HepG2 (cell line): ENCODE results near the gene CELF6. TPM values are rescaled to one million over a fixed set of nuclear protein-coding genes. Genes with fewer than 3 reads are reported as not detected.
A peak's percentile ranks its signal among the peaks of the same experiment; 100 is the strongest.

Source experiments
- PRMT3 ChIP-seq: sonication (generic); formaldehyde crosslinking; IDR thresholded peaks from 2 replicates; pipeline ENCODE4 v1.8.1; 2022; ENCODE audit warnings: low read depth, mild to moderate bottlenecking, moderate library complexity, missing genetic modification reagents, borderline replicate concordance
- SMC3 ChIP-seq: IDR thresholded peaks from 2 replicates; pipeline ENCODE4 v1.6.1; 2011; ENCODE audit warnings: low read length, improper control_type of control experiment
- STAG1 ChIP-seq: sonication (generic); formaldehyde crosslinking; IDR thresholded peaks from 2 replicates; pipeline ENCODE4 v1.4.0; 2020; ENCODE audit warnings: missing genetic modification reagents
- ZNF431 ChIP-seq: sonication (generic); formaldehyde crosslinking; IDR thresholded peaks from 2 replicates; pipeline ENCODE4 v1.9.0; 2022; ENCODE audit warnings: missing genetic modification reagents, low read depth, mild to moderate bottlenecking, borderline replicate concordance
- polyA plus RNA-seq, 8 experiments: library from polyadenylated mRNA; depleted of rRNA in 3 of 8; stranded (reverse) in 7 of 8; unstranded in 1 of 8; fragments of >200 nt; fragmentation: Illumina TruSeq in 4 of 8; extraction: Trizol in 4 of 8; gene quantifications; 2 replicates each; pipeline versions ENCODE4 v1.2.1 to v1.2.3, GENCODE V29; 2011 to 2016; ENCODE audit warnings: low read depth in 4 of 8, missing spikeins in 1 of 8, mixed read lengths in 1 of 8; ENCODE audit not compliant: insufficient read depth in 1 of 8
- total RNA-seq, 5 experiments: library from RNA; depleted of rRNA; stranded (reverse); fragments of >200 nt; fragmentation: Illumina TruSeq; extraction: Trizol; gene quantifications; 2 replicates each; pipeline ENCODE4 v1.2.3, GENCODE V29; 2016; ENCODE audit warnings: low read depth in 1 of 5
- TF ChIP-seq, protein P1 (sequence below): sonication (generic); formaldehyde crosslinking; IDR thresholded peaks from 2 replicates; pipeline ENCODE4 v1.5.0; 2020; ENCODE audit warnings: mild to moderate bottlenecking, missing genetic modification reagents
- TF ChIP-seq, protein P2 (sequence below), 2 experiments: fragments of 450-650 bp in 1 of 2; sonication (generic) in 1 of 2; formaldehyde crosslinking; IDR thresholded peaks; 2 replicates each; pipeline versions ENCODE4 v1.5.0 to v1.8.0; 2020 to 2022; ENCODE audit warnings: mild to moderate bottlenecking in 1 of 2, missing genetic modification reagents in 1 of 2
- TF ChIP-seq, protein P3 (sequence below), 2 experiments: sonication (generic) in 1 of 2; formaldehyde crosslinking in 1 of 2; IDR thresholded peaks; 2 replicates each; pipeline versions ENCODE4 v1.4.0 to v1.6.1; 2018 to 2020; ENCODE audit warnings: missing genetic modification reagents in 2 of 2, borderline replicate concordance in 1 of 2, low read depth in 1 of 2, mild to moderate bottlenecking in 1 of 2, missing biosample characterization in 1 of 2
- TF ChIP-seq, protein P4 (sequence below): sonication (generic); formaldehyde crosslinking; IDR thresholded peaks from 2 replicates; pipeline ENCODE4 v1.5.0; 2020; ENCODE audit warnings: mild to moderate bottlenecking, missing genetic modification reagents, moderate library complexity
- TF ChIP-seq, protein P5 (sequence below): sonication (generic); formaldehyde crosslinking; IDR thresholded peaks from 2 replicates; pipeline ENCODE4 v1.5.0; 2020; ENCODE audit warnings: missing genetic modification reagents

Gene CELF6
- total and polyA plus RNA-seq, 2 of the 13 experiments (the other 11 are each of a cell fraction or from before 2014, with no cell fraction given), result 0.49 to 0.94 TPM

DNA sequence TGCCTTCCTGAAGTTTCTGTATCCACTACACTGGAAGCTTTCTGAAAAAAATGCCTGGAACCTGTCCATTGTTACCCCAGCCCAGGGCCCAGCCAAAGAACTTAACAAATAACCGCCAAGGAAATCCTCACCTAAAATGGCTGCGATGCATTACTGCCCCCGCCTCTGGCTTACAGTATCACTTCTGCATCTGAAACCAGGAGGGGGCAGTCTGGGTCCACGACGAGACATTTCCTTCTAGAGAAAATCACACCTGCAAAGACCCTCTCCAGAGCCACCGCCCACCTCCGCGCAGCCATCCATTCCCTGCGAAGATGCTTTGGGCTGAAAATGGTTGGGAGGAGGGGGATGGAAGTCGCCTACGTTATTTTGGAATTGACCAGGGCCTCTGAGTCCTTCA, 22.4 kb upstream of the CELF6 start (continued):
- TF ChIP-seq, protein P1, sequence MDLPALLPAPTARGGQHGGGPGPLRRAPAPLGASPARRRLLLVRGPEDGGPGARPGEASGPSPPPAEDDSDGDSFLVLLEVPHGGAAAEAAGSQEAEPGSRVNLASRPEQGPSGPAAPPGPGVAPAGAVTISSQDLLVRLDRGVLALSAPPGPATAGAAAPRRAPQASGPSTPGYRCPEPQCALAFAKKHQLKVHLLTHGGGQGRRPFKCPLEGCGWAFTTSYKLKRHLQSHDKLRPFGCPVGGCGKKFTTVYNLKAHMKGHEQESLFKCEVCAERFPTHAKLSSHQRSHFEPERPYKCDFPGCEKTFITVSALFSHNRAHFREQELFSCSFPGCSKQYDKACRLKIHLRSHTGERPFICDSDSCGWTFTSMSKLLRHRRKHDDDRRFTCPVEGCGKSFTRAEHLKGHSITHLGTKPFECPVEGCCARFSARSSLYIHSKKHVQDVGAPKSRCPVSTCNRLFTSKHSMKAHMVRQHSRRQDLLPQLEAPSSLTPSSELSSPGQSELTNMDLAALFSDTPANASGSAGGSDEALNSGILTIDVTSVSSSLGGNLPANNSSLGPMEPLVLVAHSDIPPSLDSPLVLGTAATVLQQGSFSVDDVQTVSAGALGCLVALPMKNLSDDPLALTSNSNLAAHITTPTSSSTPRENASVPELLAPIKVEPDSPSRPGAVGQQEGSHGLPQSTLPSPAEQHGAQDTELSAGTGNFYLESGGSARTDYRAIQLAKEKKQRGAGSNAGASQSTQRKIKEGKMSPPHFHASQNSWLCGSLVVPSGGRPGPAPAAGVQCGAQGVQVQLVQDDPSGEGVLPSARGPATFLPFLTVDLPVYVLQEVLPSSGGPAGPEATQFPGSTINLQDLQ (CRISPR knock-in tag), result no peak
- TF ChIP-seq, protein P2, sequence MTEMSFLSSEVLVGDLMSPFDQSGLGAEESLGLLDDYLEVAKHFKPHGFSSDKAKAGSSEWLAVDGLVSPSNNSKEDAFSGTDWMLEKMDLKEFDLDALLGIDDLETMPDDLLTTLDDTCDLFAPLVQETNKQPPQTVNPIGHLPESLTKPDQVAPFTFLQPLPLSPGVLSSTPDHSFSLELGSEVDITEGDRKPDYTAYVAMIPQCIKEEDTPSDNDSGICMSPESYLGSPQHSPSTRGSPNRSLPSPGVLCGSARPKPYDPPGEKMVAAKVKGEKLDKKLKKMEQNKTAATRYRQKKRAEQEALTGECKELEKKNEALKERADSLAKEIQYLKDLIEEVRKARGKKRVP (CRISPR knock-in tag; IDR thresholded peaks at IDR 0.05), result no peak
- peak; percentile 79 for TF ChIP-seq STAG1 (CRISPR knock-in tag)
- TF ChIP-seq, protein P3, sequence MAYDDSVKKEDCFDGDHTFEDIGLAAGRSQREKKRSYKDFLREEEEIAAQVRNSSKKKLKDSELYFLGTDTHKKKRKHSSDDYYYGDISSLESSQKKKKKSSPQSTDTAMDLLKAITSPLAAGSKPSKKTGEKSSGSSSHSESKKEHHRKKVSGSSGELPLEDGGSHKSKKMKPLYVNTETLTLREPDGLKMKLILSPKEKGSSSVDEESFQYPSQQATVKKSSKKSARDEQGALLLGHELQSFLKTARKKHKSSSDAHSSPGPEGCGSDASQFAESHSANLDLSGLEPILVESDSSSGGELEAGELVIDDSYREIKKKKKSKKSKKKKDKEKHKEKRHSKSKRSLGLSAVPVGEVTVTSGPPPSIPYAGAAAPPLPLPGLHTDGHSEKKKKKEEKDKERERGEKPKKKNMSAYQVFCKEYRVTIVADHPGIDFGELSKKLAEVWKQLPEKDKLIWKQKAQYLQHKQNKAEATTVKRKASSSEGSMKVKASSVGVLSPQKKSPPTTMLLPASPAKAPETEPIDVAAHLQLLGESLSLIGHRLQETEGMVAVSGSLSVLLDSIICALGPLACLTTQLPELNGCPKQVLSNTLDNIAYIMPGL (CRISPR knock-in tag; IDR thresholded peaks at IDR 0.05; ENCODE audit: borderline replicate concordance in 1 of 2, low read depth in 1 of 2), result no peak
- TF ChIP-seq PRMT3, result no peak
- no peak for TF ChIP-seq ZNF431
- TF ChIP-seq, protein P4, sequence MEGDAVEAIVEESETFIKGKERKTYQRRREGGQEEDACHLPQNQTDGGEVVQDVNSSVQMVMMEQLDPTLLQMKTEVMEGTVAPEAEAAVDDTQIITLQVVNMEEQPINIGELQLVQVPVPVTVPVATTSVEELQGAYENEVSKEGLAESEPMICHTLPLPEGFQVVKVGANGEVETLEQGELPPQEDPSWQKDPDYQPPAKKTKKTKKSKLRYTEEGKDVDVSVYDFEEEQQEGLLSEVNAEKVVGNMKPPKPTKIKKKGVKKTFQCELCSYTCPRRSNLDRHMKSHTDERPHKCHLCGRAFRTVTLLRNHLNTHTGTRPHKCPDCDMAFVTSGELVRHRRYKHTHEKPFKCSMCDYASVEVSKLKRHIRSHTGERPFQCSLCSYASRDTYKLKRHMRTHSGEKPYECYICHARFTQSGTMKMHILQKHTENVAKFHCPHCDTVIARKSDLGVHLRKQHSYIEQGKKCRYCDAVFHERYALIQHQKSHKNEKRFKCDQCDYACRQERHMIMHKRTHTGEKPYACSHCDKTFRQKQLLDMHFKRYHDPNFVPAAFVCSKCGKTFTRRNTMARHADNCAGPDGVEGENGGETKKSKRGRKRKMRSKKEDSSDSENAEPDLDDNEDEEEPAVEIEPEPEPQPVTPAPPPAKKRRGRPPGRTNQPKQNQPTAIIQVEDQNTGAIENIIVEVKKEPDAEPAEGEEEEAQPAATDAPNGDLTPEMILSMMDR (CRISPR knock-in tag), result peak; percentile 68
- peak; percentile 36; the same call in 1 of the 2 replicates for TF ChIP-seq SMC3
- TF ChIP-seq, protein P5, sequence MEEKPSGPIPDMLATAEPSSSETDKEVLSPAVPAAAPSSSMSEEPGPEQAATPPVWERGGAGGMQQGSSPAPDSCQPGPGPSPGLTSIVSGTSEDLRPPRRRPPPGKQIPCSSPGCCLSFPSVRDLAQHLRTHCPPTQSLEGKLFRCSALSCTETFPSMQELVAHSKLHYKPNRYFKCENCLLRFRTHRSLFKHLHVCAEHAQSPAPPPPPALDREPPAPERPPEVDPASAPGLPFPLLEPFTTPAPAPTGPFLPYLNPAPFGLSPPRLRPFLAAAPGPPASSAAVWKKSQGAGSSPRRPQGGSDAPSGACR (CRISPR knock-in tag), result no peak
- TF ChIP-seq, all 625 proteins: peak for 5
